GM23248 (cell line): ENCODE measurements around the gene FAM180A.

Experiments
- EZH2 ChIP-seq: fragments of 200-600 bp; sonication (generic); IDR thresholded peaks from 2 replicates; pipeline ENCODE4 v1.6.1; 2018; ENCODE audit warnings: antibody characterized with exemption, mild to moderate bottlenecking; ENCODE audit not compliant: insufficient read depth, poor library complexity, severe bottlenecking
- EZH2phosphoT487 ChIP-seq: fragments of 200-600 bp; sonication (generic); IDR thresholded peaks from 2 replicates; pipeline ENCODE4 v1.6.1; 2018; ENCODE audit warnings: antibody characterized with exemption, moderate library complexity, mild to moderate bottlenecking, low read depth; ENCODE audit not compliant: insufficient read depth

- no peak for TF ChIP-seq EZH2phosphoT487
- TF ChIP-seq EZH2: no peak
Observed at GRCh38 chr7:135726911-135727673, 21.5 kb downstream of the FAM180A start.
